C1 segment of cervical spinal cord (tissue), 14 donors: Measurements from ENCODE around the gene COL12A1.

ENCODE experiments used
- DNase-seq, 14 donors: peaks; one replicate each; lab custom pipeline; 2025; lab: John Stamatoyannopoulos, UW

COL12A1 gene

GRCh38 chr6:75180864-75181263, 25.0 kb downstream of the COL12A1 start:
- DNase-seq: no peak

GRCh38 chr6:75178757-75179156, 27.1 kb downstream of the COL12A1 start:
- no peak for DNase-seq

GRCh38 chr6:75176076-75176582, 29.7 kb downstream of the COL12A1 start:
- no peak for DNase-seq

GRCh38 chr6:75171986-75172385, 33.9 kb downstream of the COL12A1 start:
- no peak for DNase-seq

- no peak for DNase-seq
Measured at GRCh38 chr6:75171567-75171966, 34.3 kb downstream of the COL12A1 start.

GRCh38 chr6:75170691-75171560, 34.9 kb downstream of the COL12A1 start:
- no peak for DNase-seq

GRCh38 chr6:75169689-75170586, 35.9 kb downstream of the COL12A1 start:
- no peak for DNase-seq

- DNase-seq: no peak
Measured at GRCh38 chr6:75167851-75168250, 38.0 kb downstream of the COL12A1 start.

- no peak for DNase-seq
Measured at GRCh38 chr6:75167325-75167724, 38.5 kb downstream of the COL12A1 start.

- DNase-seq: no peak
Measured at GRCh38 chr6:75166773-75167172, 39.1 kb downstream of the COL12A1 start.

- DNase-seq: no peak
Measured at GRCh38 chr6:75166236-75166635, 39.6 kb downstream of the COL12A1 start.

GRCh38 chr6:75158176-75158575, 47.7 kb downstream of the COL12A1 start:
- DNase-seq: no peak

- no peak for DNase-seq
Measured at GRCh38 chr6:75157336-75157735, 48.5 kb downstream of the COL12A1 start.

GRCh38 chr6:75156186-75156878, 49.5 kb downstream of the COL12A1 start:
- no peak for DNase-seq

GRCh38 chr6:75155631-75156030, 50.2 kb downstream of the COL12A1 start:
- no peak for DNase-seq

GRCh38 chr6:75154973-75155372, 50.9 kb downstream of the COL12A1 start:
- no peak for DNase-seq

- DNase-seq: no peak
Measured at GRCh38 chr6:75150685-75151412, 55.0 kb downstream of the COL12A1 start.

GRCh38 chr6:75149696-75150095, 56.2 kb downstream of the COL12A1 start:
- no peak for DNase-seq

- no peak for DNase-seq
Measured at GRCh38 chr6:75149240-75149639, 56.6 kb downstream of the COL12A1 start.

- DNase-seq: no peak
Measured at GRCh38 chr6:75147512-75147911, 58.3 kb downstream of the COL12A1 start.

GRCh38 chr6:75145976-75146375, 59.9 kb downstream of the COL12A1 start:
- DNase-seq: no peak
